SKM-1 treated with dmso at 0.1 percent for 144 hours (cell line): ENCODE results near the gene TMEM59L.
"Not testable (repeated sequence)": the region's sequence is repeated elsewhere in the genome, so short reads cannot be mapped to it uniquely, and the experiment has no call there.

Source experiments
- DNase-seq: peaks from one replicate; lab custom pipeline; 2025; ENCODE audit not compliant: unreplicated experiment; lab: John Stamatoyannopoulos, UW

TMEM59L gene

GRCh38 chr19:18612772-18613588 is at the start of gene TMEM59L:
Gene TMEM59L, plus strand, starts transcription at chr19:18612870. Its CDS starts 89 bp downstream, at chr19:18612959.
- DNase-seq = no peak

DNA sequence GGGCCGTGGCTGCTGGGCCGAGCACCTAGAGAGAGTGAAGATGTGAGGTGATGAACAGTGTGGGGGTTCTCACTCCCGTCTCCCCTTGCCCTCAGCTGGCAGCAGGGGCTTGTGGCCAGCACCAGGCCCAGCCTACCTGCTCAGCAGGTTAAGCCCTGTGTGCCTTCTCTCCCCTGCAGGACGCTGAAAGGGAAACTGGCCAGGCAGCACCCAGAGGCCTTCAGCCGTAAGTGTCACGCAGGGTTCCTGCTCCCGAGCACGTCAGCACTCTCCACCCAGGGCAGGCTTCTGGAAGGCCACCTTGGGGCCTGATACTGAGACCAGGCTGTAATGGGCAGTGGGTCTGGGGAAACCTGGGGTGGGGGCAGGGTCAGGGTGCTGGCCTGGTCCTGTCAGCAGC is 45.7 kb upstream of the TMEM59L start:
- no peak for DNase-seq

DNA sequence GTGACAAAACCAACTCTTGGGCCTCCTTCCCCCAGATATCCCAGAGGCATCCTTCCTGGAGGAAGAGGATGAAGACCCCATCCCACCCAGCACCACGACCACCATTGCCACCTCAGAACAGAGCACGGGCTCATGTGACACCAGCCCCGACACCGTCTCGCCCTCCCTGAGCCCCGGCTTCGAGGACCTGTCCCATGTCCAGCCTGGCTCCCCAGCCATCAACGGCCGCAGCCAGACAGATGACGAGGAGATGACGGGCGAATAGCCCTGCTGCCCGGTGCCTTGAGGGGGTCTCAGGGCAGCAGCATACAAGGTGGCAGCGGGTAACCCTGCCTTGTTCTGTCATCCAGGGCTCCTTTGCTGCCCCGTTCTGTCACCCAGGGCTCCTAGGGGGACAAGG is 44.3 kb upstream of the TMEM59L start:
- no peak for DNase-seq

DNA sequence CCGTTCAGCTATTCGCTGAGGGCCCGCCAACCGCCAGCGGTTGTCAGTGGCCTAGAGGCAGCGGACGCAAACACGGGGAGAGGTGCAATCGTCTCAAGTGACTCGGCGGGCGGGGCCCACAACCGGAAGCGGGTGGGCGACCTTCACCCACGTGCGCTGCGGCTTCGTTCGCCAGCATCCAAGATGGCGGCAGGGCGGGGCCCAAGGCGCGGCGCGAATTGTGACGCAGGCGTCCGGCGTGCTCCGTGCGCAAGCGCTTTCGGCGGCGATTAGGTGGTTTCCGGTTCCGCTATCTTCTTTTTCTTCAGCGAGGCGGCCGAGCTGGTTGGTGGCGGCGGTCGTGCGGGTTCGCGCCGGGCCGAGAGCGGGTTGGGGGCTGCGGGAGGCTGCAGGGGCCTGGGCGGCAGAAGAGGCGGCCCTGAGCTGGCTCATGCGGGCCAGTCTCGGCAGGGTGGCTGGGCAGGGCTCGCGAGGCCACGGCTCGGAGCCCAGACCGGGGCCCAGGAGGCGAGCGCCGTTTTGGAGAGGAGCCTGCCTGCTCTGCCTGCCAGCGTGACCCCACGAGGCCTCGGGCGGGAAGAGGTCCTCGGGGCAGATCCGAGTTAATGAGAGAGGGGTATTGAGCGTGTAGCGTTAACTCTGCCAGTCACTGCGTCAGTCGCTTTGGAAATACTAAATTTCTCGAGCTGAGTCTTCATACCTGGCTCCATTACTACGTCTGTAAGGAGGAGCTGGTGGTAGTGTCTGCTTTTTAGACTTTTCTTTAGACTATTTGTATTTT is 40.9 kb upstream of the TMEM59L start, which contains the start of gene UBA52:
UBA52 (plus strand) TSS at position 294 of the 781 bp plus-strand sequence. CDS start 1,444 bp downstream, outside the sequence.
- DNase-seq = peak; percentile 97

DNA sequence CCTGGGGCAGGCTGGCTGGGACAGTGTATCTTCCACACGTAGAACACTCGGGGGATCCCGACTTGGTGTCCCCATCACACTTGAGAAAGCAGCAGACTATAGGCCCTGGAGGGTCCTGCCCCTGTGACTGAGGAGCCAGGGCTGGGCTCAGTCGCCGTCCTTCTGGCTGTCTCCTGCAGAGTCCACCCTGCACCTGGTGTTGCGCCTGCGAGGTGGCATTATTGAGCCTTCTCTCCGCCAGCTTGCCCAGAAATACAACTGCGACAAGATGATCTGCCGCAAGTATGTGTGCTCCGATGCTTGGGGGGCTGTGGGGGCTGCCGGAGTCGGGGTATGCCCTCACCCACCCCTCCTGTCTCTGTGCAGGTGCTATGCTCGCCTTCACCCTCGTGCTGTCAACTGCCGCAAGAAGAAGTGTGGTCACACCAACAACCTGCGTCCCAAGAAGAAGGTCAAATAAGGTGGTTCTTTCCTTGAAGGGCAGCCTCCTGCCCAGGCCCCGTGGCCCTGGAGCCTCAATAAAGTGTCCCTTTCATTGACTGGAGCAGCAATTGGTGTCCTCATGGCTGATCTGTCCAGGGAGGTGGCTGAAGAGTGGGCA is 37.9 kb upstream of the TMEM59L start:
- no peak for DNase-seq

- no peak for DNase-seq
Measured at GRCh38 chr19:18576383-18576782, 36.3 kb upstream of the TMEM59L start.

- DNase-seq = no peak
Measured at GRCh38 chr19:18577365-18577914, 35.2 kb upstream of the TMEM59L start.

GRCh38 chr19:18580311-18580710 is 32.4 kb upstream of the TMEM59L start:
- no peak for DNase-seq

GRCh38 chr19:18586306-18586705 is 26.4 kb upstream of the TMEM59L start:
- DNase-seq = peak; percentile 75

DNA sequence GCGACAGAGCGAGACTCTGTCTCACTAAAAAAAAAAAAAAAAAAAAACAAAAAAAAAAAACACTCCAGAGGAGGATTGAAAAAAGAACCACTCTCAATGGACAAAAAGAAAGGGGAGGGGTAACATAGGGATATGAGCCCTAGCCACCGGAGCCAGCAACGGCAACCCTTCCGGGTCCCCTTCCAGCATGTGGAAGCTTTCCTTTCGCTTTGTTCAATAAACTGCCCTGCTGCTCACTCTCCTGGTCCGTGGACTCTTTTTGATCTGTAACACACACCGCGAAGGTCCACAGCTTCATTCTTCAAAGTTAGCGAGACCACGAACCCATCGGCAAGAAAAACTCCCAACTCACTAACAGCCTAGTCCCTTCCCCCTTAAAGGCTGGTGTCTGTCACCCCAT is 25.1 kb upstream of the TMEM59L start:
- DNase-seq = no peak

DNA sequence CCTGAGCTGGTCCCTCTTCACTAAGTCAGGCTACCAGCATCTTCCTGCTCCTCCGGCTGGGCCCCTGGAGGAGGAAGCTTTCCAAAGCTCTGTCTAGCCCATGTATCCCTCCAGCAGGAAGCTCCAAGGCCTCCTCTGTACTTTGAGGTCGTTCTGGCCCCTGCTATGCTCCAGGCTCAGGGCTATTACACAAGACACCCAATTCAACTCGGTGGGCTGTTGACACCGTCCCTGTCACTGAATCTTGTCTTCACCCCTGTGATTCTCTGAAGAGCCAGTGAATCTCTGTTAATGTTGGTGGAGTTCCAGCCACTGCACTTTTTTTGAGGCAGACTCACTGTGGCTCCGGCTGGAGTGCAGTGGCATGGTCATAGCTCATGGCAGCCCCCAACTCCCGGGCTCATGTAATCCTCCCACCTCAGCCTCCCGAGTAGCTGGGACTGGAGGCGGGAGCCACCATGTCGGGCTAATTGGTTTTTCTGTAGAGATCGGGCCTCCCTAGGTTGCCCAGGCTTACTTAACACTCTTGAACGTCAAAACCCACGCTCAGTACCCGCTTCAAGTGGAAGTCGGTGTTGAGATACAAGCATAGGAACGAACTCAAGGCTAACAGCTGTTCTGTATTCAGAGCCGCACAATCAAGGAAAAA is 24.6 kb upstream of the TMEM59L start:
- DNase-seq = no peak

GRCh38 chr19:18588611-18589379 is 23.9 kb upstream of the TMEM59L start, which contains the start of gene REX1BD:
Gene REX1BD, plus strand, starts transcription at chr19:18588798. Its CDS starts 4 bp downstream, at chr19:18588802.
- DNase-seq = peak; percentile 79

- peak; percentile 69 for DNase-seq
Measured at GRCh38 chr19:18589380-18590272, 23.0 kb upstream of the TMEM59L start.

GRCh38 chr19:18590273-18591272 is 22.1 kb upstream of the TMEM59L start:
- no peak for DNase-seq

GRCh38 chr19:18591735-18592385 is 20.8 kb upstream of the TMEM59L start:
- no peak for DNase-seq

DNA sequence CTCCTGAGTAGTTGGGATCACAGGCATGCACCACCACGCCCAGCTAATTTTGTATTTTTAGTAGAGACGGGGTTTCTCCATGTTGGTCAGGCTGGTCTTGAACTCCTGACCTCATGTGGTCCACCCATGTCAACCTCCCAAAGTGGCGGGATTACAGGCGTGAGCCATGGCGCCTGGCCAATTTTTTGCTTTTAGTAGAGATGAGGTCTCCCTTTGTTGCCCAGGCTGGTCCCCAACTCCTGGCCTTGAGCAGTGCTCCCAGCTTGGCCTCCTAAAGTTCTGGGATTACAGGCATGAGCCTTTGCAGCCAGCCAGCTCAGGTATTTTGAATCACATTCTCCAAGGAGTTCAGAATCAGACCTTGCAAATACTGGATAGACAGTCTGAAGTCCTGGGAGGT is 19.9 kb upstream of the TMEM59L start:
- not testable (repeated sequence) for DNase-seq
